HG02571 (cell line): Measurements from ENCODE around the gene CPAMD8.

Source experiments
- ATAC-seq: cut with Tn5 transposase; IDR thresholded peaks from one replicate; pipeline ENCODE4 v1.9.1; 2021; ENCODE audit warnings: mild to moderate bottlenecking, moderate library complexity; ENCODE audit not compliant: unreplicated experiment

The CPAMD8 gene

GRCh38 chr19:16895467-16896145, 131.0 kb downstream of the CPAMD8 start:
- ATAC-seq: no peak

- ATAC-seq: no peak
Observed at GRCh38 chr19:16894080-16894479, 132.5 kb downstream of the CPAMD8 start.

GRCh38 chr19:16893686-16893989, 133.0 kb downstream of the CPAMD8 start:
- ATAC-seq: no peak

GRCh38 chr19:16892868-16893685, 133.5 kb downstream of the CPAMD8 start:
- no peak for ATAC-seq

GRCh38 chr19:16892436-16892835, 134.2 kb downstream of the CPAMD8 start:
- no peak for ATAC-seq

- ATAC-seq: no peak
Observed at GRCh38 chr19:16891696-16892382, 134.8 kb downstream of the CPAMD8 start.

GRCh38 chr19:16890461-16891184, 136.0 kb downstream of the CPAMD8 start:
- ATAC-seq: no peak

- no peak for ATAC-seq
Observed at GRCh38 chr19:16889883-16890460, 136.6 kb downstream of the CPAMD8 start.

GRCh38 chr19:16889366-16889882, 137.2 kb downstream of the CPAMD8 start:
- ATAC-seq: no peak

- ATAC-seq: no peak
Observed at GRCh38 chr19:16888629-16889365, 137.8 kb downstream of the CPAMD8 start, which contains the start of gene F2RL3. TSS of gene F2RL3 (plus strand) at chr19:16888999. CDS start at chr19:16889190, 191 bp downstream.

GRCh38 chr19:16887353-16888265, 139.0 kb downstream of the CPAMD8 start:
- ATAC-seq: no peak

GRCh38 chr19:16886305-16886880, 140.2 kb downstream of the CPAMD8 start:
- ATAC-seq: no peak

GRCh38 chr19:16885166-16885565, 141.4 kb downstream of the CPAMD8 start:
- ATAC-seq: no peak

GRCh38 chr19:16883522-16883921, 143.1 kb downstream of the CPAMD8 start:
- ATAC-seq: no peak

- no peak for ATAC-seq
Observed at GRCh38 chr19:16882146-16882545, 144.5 kb downstream of the CPAMD8 start.

- ATAC-seq: no peak
Observed at GRCh38 chr19:16880884-16881554, 145.6 kb downstream of the CPAMD8 start.

GRCh38 chr19:16878181-16878965, 148.2 kb downstream of the CPAMD8 start:
- ATAC-seq: no peak
